Mesendoderm (in vitro differentiated cells): ENCODE measurements around the gene SKA2.

Experiments used
- DNase-seq: peaks from one replicate; pipeline ENCODE4 v3.0.0; 2013
- H2AK5ac ChIP-seq: 2 replicates; pipeline ENCODE4 v1.6.1; 2013; ENCODE audit warnings: low read length, inconsistent platforms
- H2BK120ac ChIP-seq: 2 replicates; pipeline ENCODE4 v1.6.1; 2013; ENCODE audit warnings: low read depth, mild to moderate bottlenecking, low read length, moderate library complexity, mixed read lengths
- H2BK15ac ChIP-seq: replicated peaks from 2 replicates; pipeline ENCODE4 v1.6.1; 2013; ENCODE audit warnings: low read depth, mild to moderate bottlenecking, moderate library complexity
- H2BK5ac ChIP-seq: 2 replicates; pipeline ENCODE4 v1.6.1; 2013; ENCODE audit warnings: low read length, inconsistent platforms
- H3K18ac ChIP-seq: 2 replicates; pipeline ENCODE4 v1.6.1; 2013; ENCODE audit warnings: mild to moderate bottlenecking, low read length, mixed read lengths
- H3K23ac ChIP-seq: one replicate; pipeline ENCODE4 v1.6.1; 2013; ENCODE audit warnings: low read length
- H3K27ac ChIP-seq: 2 replicates; pipeline ENCODE4 v1.5.1; 2013; ENCODE audit warnings: low read depth, mild to moderate bottlenecking, inconsistent platforms, low read length, moderate library complexity
- H3K27me3 ChIP-seq: 2 replicates; pipeline ENCODE4 v1.6.1; 2013; ENCODE audit warnings: low read length, control low read depth, mild to moderate bottlenecking, inconsistent platforms; ENCODE audit not compliant: insufficient read depth, poor library complexity
- H3K36me3 ChIP-seq: 2 replicates; pipeline ENCODE4 v1.6.1; 2013; ENCODE audit warnings: low read length, inconsistent platforms; ENCODE audit not compliant: control insufficient read depth, insufficient read depth
- H3K4ac ChIP-seq: one replicate; pipeline ENCODE4 v1.6.1; 2013; ENCODE audit warnings: low read depth, mild to moderate bottlenecking, low read length, moderate library complexity
- H3K4me1 ChIP-seq: 2 replicates; pipeline ENCODE4 v1.6.1; 2013; ENCODE audit warnings: low read depth, low read length, inconsistent platforms; ENCODE audit not compliant: control insufficient read depth
- H3K4me2 ChIP-seq: 2 replicates; pipeline ENCODE4 v1.6.1; 2013; ENCODE audit warnings: low read length
- H3K4me3 ChIP-seq: 2 replicates; pipeline ENCODE4 v1.5.1; 2013; ENCODE audit warnings: mild to moderate bottlenecking, low read length
- H3K56ac ChIP-seq: one replicate; pipeline ENCODE4 v1.6.1; 2013; ENCODE audit warnings: low read length
- H3K79me1 ChIP-seq: 2 replicates; pipeline ENCODE4 v1.6.1; 2013; ENCODE audit warnings: low read length, inconsistent platforms
- H3K79me2 ChIP-seq: 2 replicates; pipeline ENCODE4 v1.6.1; 2013; ENCODE audit warnings: mild to moderate bottlenecking, low read length; ENCODE audit not compliant: control insufficient read depth, insufficient read depth
- H3K9ac ChIP-seq: 2 replicates; pipeline ENCODE4 v1.6.1; 2013; ENCODE audit warnings: low read length, inconsistent platforms
- H4K5ac ChIP-seq: one replicate; pipeline ENCODE4 v1.6.1; 2013; ENCODE audit warnings: low read length
- H4K8ac ChIP-seq: one replicate; pipeline ENCODE4 v1.6.1; 2013; ENCODE audit warnings: low read depth, mild to moderate bottlenecking, control low read depth, low read length, moderate library complexity
- WGBS: extraction: QIAGEN DNeasy Blood & Tissue Kit; methylation state at CpG from one replicate; pipeline ENCODE4 v1.1.7; 2013; ENCODE audit warnings: low lambda C conversion rate, missing lambda C conversion rate; ENCODE audit not compliant: insufficient coverage; ENCODE audit errors: extremely low coverage; 5-methylcytosine and 5-hydroxymethylcytosine counted together

The SKA2 gene

DNA sequence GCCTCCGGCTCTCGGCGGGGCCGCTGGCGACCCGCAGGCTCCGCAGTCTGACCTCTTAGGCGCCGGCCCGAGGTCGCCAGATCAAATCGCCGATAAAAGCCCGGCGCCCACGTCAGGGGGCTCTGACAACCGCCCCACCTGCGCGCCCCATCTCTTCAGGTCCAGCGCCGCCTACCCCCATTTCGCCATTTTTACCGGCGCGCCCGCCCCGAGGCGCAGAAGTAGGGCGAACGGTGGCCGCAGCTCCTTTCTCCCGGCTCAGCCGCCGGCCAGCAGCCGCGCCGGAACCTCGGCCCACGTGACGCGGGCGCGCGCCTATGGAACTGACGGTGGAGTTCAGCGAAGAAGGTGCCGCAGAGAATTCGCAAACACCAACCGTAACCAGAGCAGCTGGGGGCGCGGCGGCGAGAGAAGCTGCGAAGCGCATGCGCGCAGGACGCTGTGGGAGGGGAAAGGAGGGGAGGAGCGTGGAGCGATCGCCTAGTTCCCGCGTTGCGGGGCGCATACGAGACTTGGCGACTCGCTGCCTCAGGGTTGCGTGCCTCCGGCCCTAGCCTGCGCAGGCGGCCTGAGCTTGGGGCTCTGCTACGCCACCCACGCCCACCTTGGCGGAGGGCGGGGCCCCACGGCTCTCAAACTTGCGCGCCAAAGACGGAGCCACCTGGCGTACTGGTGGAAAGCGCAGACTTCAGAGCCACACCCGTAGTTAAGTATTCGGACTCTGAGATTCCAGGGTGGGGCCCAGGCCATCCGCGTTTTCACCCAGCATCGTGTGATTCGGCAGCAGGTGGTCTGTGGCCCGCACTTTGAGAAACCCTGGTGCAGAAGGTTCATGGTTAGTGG is 48.3 kb downstream of the SKA2 start, which contains the start of gene TRIM37:
Gene TRIM37 (minus strand): TSS at position 418 of the 843 bp plus-strand sequence. CDS start 419 bp downstream, outside the sequence.
- Histone ChIP-seq H3K4ac (peak within 1 kb of the TSS; percentile 18), H2BK120ac (no peak within 1 kb of the TSS), H4K8ac (no peak within 1 kb of the TSS), H3K23ac (no peak within 1 kb of the TSS), H2BK5ac (no peak within 1 kb of the TSS), H3K36me3 (no peaks in the 10 kb centered on the region), H4K5ac (no peak within 1 kb of the TSS), H3K79me1 (peaks cover 2% of the 10 kb centered on the region), H3K18ac (peak within 1 kb of the TSS; percentile 7), H3K56ac (peak within 1 kb of the TSS; percentile 92), H3K4me1 (no peaks in the 10 kb centered on the region), H2AK5ac (no peak within 1 kb of the TSS), H3K27ac (peak within 1 kb of the TSS; percentile 86), H3K9ac (peak within 1 kb of the TSS; percentile 88), H3K4me3 (peak within 1 kb of the TSS; percentile 62), H3K4me2 (peak within 1 kb of the TSS; percentile 92), H3K27me3 (no peaks in the 10 kb centered on the region), H3K79me2 (peaks cover 19% of the 10 kb centered on the region), H2BK15ac (no peak within 1 kb of the TSS)
- peak; percentile 99 for DNase-seq
- no CpG with 5 or more reads among the region's 89 CpGs for WGBS

DNA sequence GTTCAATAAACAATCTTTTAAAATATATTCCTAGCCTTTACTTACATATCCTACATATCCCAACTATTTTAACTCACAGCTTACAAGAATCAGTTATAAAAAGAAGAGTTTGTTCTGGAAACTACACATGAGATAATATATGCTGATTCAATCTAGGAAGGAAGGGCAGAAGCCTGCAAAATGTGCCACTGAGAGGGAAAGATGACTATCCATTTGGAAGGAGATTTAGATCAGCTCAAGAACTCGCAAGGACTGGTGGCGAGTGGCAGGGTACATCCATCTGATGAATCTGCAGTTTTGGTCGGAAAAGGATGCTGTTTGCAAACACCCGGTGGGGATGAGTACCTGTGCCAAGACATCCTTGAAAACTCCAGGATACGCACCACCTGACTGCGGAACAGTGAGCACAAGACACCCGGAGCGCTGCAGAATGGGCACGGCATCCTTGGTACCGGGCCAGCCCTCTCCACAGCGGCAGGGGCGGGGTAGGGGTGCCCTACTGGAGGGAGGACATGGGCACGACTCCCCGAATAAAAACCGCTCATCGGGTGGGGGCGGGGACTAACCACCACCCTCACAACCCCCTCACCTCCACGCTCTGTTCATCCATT is 49.0 kb downstream of the SKA2 start:
- Histone ChIP-seq H3K4me3 (peak overlapping the region; percentile 62), H3K23ac (no peak overlapping the region), H3K56ac (peak overlapping the region; percentile 91), H3K79me1 (peaks cover under 1% of the 10 kb centered on the region), H3K36me3 (no peaks in the 10 kb centered on the region), H2BK5ac (no peak overlapping the region), H3K18ac (peak overlapping the region; percentile 7), H3K4ac (no peak overlapping the region), H3K4me2 (peak overlapping the region; percentile 57), H3K79me2 (peaks cover 19% of the 10 kb centered on the region), H2AK5ac (no peak overlapping the region), H2BK120ac (no peak overlapping the region), H3K27me3 (no peaks in the 10 kb centered on the region), H3K27ac (peak overlapping the region; percentile 86), H3K4me1 (no peaks in the 10 kb centered on the region), H4K5ac (no peak overlapping the region), H2BK15ac (no peak overlapping the region), H3K9ac (peak overlapping the region; percentile 83), H4K8ac (no peak overlapping the region)
- DNase-seq, result peak; percentile 51
- WGBS, result no CpG with 5 or more reads among the region's 18 CpGs

DNA sequence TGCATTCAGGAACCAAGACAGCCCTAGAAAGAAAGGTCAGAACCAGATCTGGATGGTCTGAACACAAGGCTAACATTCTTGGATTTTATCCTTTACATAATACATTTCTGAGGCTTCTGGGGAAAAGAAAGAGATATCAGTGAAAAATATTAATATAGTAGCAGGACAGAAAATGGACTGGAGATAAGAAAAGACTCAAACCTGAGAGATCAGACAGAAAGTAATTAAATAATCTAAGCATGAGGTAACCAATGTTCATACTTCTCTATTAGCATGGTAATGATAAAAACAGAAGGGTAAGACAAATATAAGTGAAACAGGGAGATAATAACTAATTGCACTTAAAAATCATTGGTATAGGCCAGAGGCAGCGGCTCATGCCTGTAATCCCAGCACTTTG is 53.8 kb downstream of the SKA2 start:
- Histone ChIP-seq H3K36me3 (no peaks in the 10 kb centered on the region), H3K79me1 (no peaks in the 10 kb centered on the region), H3K23ac (no peak overlapping the region), H2BK120ac (no peak overlapping the region), H4K5ac (no peak overlapping the region), H3K4ac (no peak overlapping the region), H2BK5ac (no peak overlapping the region), H2BK15ac (no peak overlapping the region), H3K4me3 (no peak overlapping the region), H3K4me2 (no peak overlapping the region), H3K79me2 (peaks cover 23% of the 10 kb centered on the region), H3K9ac (no peak overlapping the region), H3K27ac (no peak overlapping the region), H3K18ac (no peak overlapping the region), H3K4me1 (no peaks in the 10 kb centered on the region), H3K56ac (no peak overlapping the region), H4K8ac (no peak overlapping the region), H2AK5ac (no peak overlapping the region), H3K27me3 (no peaks in the 10 kb centered on the region)
- DNase-seq, result no peak
- WGBS, result no CpG with 5 or more reads among the region's 1 CpG

DNA sequence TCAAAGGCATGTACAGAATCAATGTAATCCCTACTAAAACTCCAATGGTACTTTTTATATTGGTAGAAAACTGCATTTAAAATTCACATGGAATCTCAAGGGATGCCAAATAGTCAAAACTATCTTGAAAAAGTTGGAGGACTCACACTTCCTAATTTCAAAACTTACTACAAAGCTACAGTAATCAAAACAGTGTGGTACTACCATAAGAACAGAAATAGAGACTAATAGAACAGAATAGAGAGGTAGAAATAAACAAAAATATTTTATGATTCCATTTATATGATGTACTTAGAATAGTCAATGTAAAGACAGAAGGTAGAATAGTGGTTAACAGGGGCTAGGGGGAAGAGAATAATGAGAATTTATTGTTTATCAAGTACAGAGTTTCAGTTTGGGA is 57.1 kb downstream of the SKA2 start:
- Histone ChIP-seq H4K5ac (no peak overlapping the region), H3K23ac (no peak overlapping the region), H3K56ac (no peak overlapping the region), H3K27ac (no peak overlapping the region), H2BK15ac (no peak overlapping the region), H2BK120ac (no peak overlapping the region), H3K4me1 (no peaks in the 10 kb centered on the region), H3K4ac (no peak overlapping the region), H3K36me3 (no peaks in the 10 kb centered on the region), H3K4me2 (no peak overlapping the region), H2BK5ac (no peak overlapping the region), H2AK5ac (no peak overlapping the region), H3K4me3 (no peak overlapping the region), H3K18ac (no peak overlapping the region), H3K27me3 (no peaks in the 10 kb centered on the region), H3K79me1 (no peaks in the 10 kb centered on the region), H4K8ac (no peak overlapping the region), H3K79me2 (peaks cover 6% of the 10 kb centered on the region), H3K9ac (no peak overlapping the region)
- no peak for DNase-seq

DNA sequence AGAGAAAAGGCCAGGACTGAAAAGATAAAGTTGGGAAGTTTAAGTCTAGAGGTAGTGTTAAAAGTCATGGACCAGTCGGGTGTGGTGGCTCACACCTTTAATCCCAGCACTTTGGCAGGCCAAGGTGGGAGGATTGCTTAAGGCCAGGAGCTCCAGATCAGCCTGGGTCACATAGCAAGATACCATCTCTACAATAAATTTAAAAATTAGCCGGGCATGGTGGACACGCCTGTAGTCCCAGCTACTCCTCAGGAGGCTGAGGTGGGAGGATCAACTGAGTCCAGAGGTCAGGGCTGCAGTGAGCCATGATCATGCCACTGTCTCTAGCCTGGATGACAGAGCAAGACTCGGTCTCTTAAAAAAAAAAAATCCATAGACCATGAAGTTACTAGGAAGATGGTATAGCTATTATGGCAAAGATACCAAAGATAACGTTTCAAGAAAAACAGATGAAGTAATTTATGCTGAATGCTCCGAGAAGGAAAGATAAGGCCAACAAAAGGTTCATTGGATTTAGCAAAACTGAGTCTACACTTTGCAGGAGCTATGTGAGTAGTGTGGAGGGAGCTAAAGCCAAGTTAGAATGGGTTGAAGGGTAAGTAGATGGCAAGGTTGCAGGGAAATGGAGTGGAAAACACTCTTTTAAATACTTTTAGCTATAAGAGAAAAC is 60.0 kb downstream of the SKA2 start:
- Histone ChIP-seq H3K56ac (no peak overlapping the region), H3K4me3 (no peak overlapping the region), H2AK5ac (no peak overlapping the region), H3K23ac (no peak overlapping the region), H3K4ac (no peak overlapping the region), H3K27me3 (no peaks in the 10 kb centered on the region), H2BK5ac (no peak overlapping the region), H3K79me1 (no peaks in the 10 kb centered on the region), H3K27ac (no peak overlapping the region), H3K4me2 (no peak overlapping the region), H3K18ac (no peak overlapping the region), H3K9ac (no peak overlapping the region), H4K5ac (no peak overlapping the region), H2BK120ac (no peak overlapping the region), H3K36me3 (no peaks in the 10 kb centered on the region), H4K8ac (no peak overlapping the region), H2BK15ac (no peak overlapping the region), H3K79me2 (peaks cover 4% of the 10 kb centered on the region), H3K4me1 (no peaks in the 10 kb centered on the region)
- no CpG with 5 or more reads among the region's 6 CpGs for whole genome bisulfite sequencing
- no peak for DNase-seq
